CD4-positive, alpha-beta T cell (primary cell): ENCODE data around the gene ENG. TPM values are rescaled to one million over a fixed set of nuclear protein-coding genes. Genes with fewer than 3 reads are reported as not detected.

Experiments
- ATAC-seq: fragments of 200-7000 bp; cut with Tn5 transposase; one replicate; pipeline ENCODE4 v1.10.0; 2022; ENCODE audit warnings: mild to moderate bottlenecking; ENCODE audit not compliant: poor library complexity
- CTCF ChIA-PET: fragments of 350-600 bp; sonication (Branson Sonifier 250); formaldehyde crosslinking; loops from one replicate; lab custom pipeline; 2021; ENCODE audit warnings: antibody characterized with exemption, inconsistent platforms; lab: Charles Lee
- POLR2A ChIA-PET: fragments of 350-600 bp; sonication (Branson Sonifier 250); formaldehyde crosslinking; loops from one replicate; lab custom pipeline; 2021; ENCODE audit warnings: antibody characterized with exemption, inconsistent platforms; lab: Charles Lee
- DNase-seq, 14 experiments: peaks; one replicate each; pipeline ENCODE4 v3.0.0-alpha.2; 2013 to 2020; ENCODE audit warnings: mixed read lengths in 2 of 14
- H3K27ac ChIP-seq, 2 donors: one replicate each; pipeline versions ENCODE4 v1.5.1 to v1.7.0; 2013; ENCODE audit warnings: low read length in 2 of 2, low read depth in 1 of 2, mild to moderate bottlenecking in 1 of 2
- H3K27me3 ChIP-seq, 2 experiments: 1 replicate in 1 of 2; 2 replicates in 1 of 2; pipeline versions ENCODE4 v1.6.1 to v1.7.0; 2013; ENCODE audit warnings: low read length in 2 of 2, control low read depth in 1 of 2, mild to moderate bottlenecking in 1 of 2, moderate library complexity in 1 of 2; ENCODE audit not compliant: insufficient read depth in 2 of 2, control insufficient read depth in 1 of 2
- H3K36me3 ChIP-seq: one replicate; pipeline ENCODE4 v1.6.1; 2013; ENCODE audit warnings: low read length, control low read depth; ENCODE audit not compliant: insufficient read depth
- H3K4me1 ChIP-seq: one replicate; pipeline ENCODE4 v1.6.1; 2013; ENCODE audit warnings: low read length, control low read depth; ENCODE audit not compliant: insufficient read depth
- H3K4me3 ChIP-seq: one replicate; pipeline ENCODE4 v1.5.1; 2013; ENCODE audit warnings: mild to moderate bottlenecking, low read length, moderate library complexity
- H3K9me3 ChIP-seq, 2 experiments: 1 replicate in 1 of 2; 2 replicates in 1 of 2; pipeline versions ENCODE4 v1.6.1 to v1.7.0; 2013; ENCODE audit warnings: low read length in 2 of 2, mild to moderate bottlenecking in 2 of 2, control low read depth in 1 of 2, moderate library complexity in 1 of 2; ENCODE audit not compliant: control insufficient read depth in 1 of 2, insufficient read depth in 1 of 2
- H3K27ac Mint-ChIP-seq: one replicate; pipeline ENCODE4 v1.8.0; 2020; ENCODE audit warnings: mixed read lengths
- H3K27me3 Mint-ChIP-seq: one replicate; pipeline ENCODE4 v1.8.0; 2021; ENCODE audit warnings: mixed read lengths
- H3K36me3 Mint-ChIP-seq: one replicate; pipeline ENCODE4 v1.8.0; 2021; ENCODE audit warnings: low read depth, mixed read lengths
- H3K4me1 Mint-ChIP-seq: one replicate; pipeline ENCODE4 v1.8.0; 2021; ENCODE audit warnings: low read depth, mixed read lengths
- H3K4me3 Mint-ChIP-seq: one replicate; pipeline ENCODE4 v1.8.0; 2020; ENCODE audit warnings: mild to moderate bottlenecking, mixed read lengths
- H3K9me3 Mint-ChIP-seq: one replicate; pipeline ENCODE4 v1.8.0; 2020; ENCODE audit warnings: mixed read lengths
- CTCF ChIP-seq: fragments of 200-600 bp; IDR thresholded peaks from one replicate; pipeline ENCODE4 v1.8.0; 2022; ENCODE audit warnings: antibody characterized with exemption, mild to moderate bottlenecking
- intact Hi-C, 2 experiments: fragments of 100-400 bp; cut with DNase I in 1 of 2; cut with micrococcal nuclease in 1 of 2; formaldehyde crosslinking; loops; one replicate each; pipeline versions ENCODE4 v1.15.1 to v1.9.0; 2023 to 2025; cut with DNase I, micrococcal nuclease
- total RNA-seq, 174 experiments: library from RNA in 2 of 174; stranded (reverse) in 2 of 174; gene quantifications; one replicate each; pipeline ENCODE4 v1.2.3 and lab custom pipeline; 2021 to 2026

ENG gene
- total RNA-seq, 2 experiments from 2014 or later, result 2.5 to 2.6 TPM

- H3K27me3 ChIP-seq, result no peaks in the 10 kb centered on the region
- H3K9me3 ChIP-seq, result no peaks in the 10 kb centered on the region
- no peak overlapping the region for H3K27ac ChIP-seq
- TF ChIP-seq CTCF, result no peak
- POLR2A ChIA-PET, result interaction anchor here (1.0 to 1.3 kb wide), 2 partner anchors 9 to 20 kb away, joined by 3 to 6 read pairs; partner anchors contain the start of gene CDK9
- Mint-ChIP-seq H3K27ac (no peak overlapping the region), H3K4me1 (peaks cover 19% of the 10 kb centered on the region), H3K9me3 (no peaks in the 10 kb centered on the region), H3K4me3 (peak overlapping the region; percentile 35), H3K27me3 (no peaks in the 10 kb centered on the region), H3K36me3 (peaks cover 40% of the 10 kb centered on the region)
- peaks cover 28% of the 10 kb centered on the region for H3K4me1 ChIP-seq
- DNase-seq (peak in 6 of 14 experiments; percentile 23 to 59 (median 44)), ATAC-seq (no peak)
- no peak overlapping the region for H3K4me3 ChIP-seq
- CTCF ChIA-PET, result no interaction called here
- intact Hi-C loops, result loop anchor here in 1 of 2 experiments (5.0 kb wide), 1 partner anchor 47 kb away; the partner anchor contains the start of gene ENG
- H3K36me3 ChIP-seq, result peaks cover 46% of the 10 kb centered on the region
These were observed 48.8 kb downstream of the ENG start for GRCh38 chr9:127805620-127806019.

GRCh38 chr9:127803507-127804352, 50.7 kb downstream of the ENG start:
- peak overlapping the region; percentile 91 for H3K4me3 Mint-ChIP-seq
- peaks cover 28% of the 10 kb centered on the region for H3K4me1 ChIP-seq
- peaks cover 31% of the 10 kb centered on the region for H3K36me3 ChIP-seq
- no peaks in the 10 kb centered on the region for H3K9me3 Mint-ChIP-seq
- peaks cover 19% of the 10 kb centered on the region for H3K4me1 Mint-ChIP-seq
- peaks cover 25% of the 10 kb centered on the region for H3K36me3 Mint-ChIP-seq
- peak overlapping the region; percentile 80 for H3K27ac Mint-ChIP-seq
- ChIA-PET CTCF (interaction anchor here (1.2 to 1.3 kb wide), 2 partner anchors 66 to 69 kb away, joined by 3 read pairs; partner anchors contain the start of gene TOR2A), POLR2A (interaction anchor here (0.6 to 1.5 kb wide), 4 partner anchors 18 to 118 kb away, joined by 3 to 8 read pairs (median 3); partner anchors contain the start of gene CDK9)
- peak overlapping the region; percentile 79 for H3K4me3 ChIP-seq
- ATAC-seq, result no peak
- H3K9me3 ChIP-seq, result no peaks in the 10 kb centered on the region
- H3K27me3 Mint-ChIP-seq, result no peaks in the 10 kb centered on the region
- no peaks in the 10 kb centered on the region for H3K27me3 ChIP-seq
- TF ChIP-seq CTCF, result no peak
- intact Hi-C loops, result loop anchor here (2.0 to 5.0 kb wide), 4 partner anchors 17 to 389 kb away; partner anchors contain the start of genes CDK9 (in 1 of the 2) and CIZ1 (in 1 of the 2)
- peak overlapping the region; percentile 63 to 79 for H3K27ac ChIP-seq
- DNase-seq, result peak in 3 of 14 experiments; percentile 22 to 61 (median 45)

GRCh38 chr9:127802576-127803443, 51.6 kb downstream of the ENG start, which contains the start of gene FPGS:
Gene FPGS, plus strand, starts transcription at chr9:127802882. Its CDS starts 43 bp downstream, at chr9:127802925.
- Histone ChIP-seq H3K36me3 (peaks cover 22% of the 10 kb centered on the region), H3K27me3 (no peaks in the 10 kb centered on the region), H3K4me3 (peak within 1 kb of the TSS; percentile 79), H3K9me3 (no peaks in the 10 kb centered on the region), H3K4me1 (peaks cover 29% of the 10 kb centered on the region), H3K27ac (peak within 1 kb of the TSS; percentile 79)
- peak within 1 kb of the TSS; percentile 80 for H3K27ac Mint-ChIP-seq
- peak within 1 kb of the TSS; percentile 91 for H3K4me3 Mint-ChIP-seq
- DNase-seq (peak; percentile 63 to 94 (median 79)), ATAC-seq (peak; percentile 90)
- peaks cover 20% of the 10 kb centered on the region for H3K4me1 Mint-ChIP-seq
- no peak for TF ChIP-seq CTCF
- ChIA-PET CTCF (interaction anchor here (1.0 to 1.3 kb wide), 4 partner anchors 67 to 108 kb away, joined by 3 to 5 read pairs (median 3); partner anchors contain the start of gene TOR2A), POLR2A (interaction anchor here (0.6 to 2.4 kb wide), 11 partner anchors 10 to 352 kb away, joined by 3 to 9 read pairs (median 3); partner anchors contain the start of genes CDK9 and NAIF1)
- H3K9me3 Mint-ChIP-seq, result no peaks in the 10 kb centered on the region
- intact Hi-C loops, result loop anchor here (1.0 to 5.0 kb wide), 5 partner anchors 16 to 389 kb away; partner anchors contain the start of genes CDK9 (in 2 of the 2) and CIZ1 (in 1 of the 2)
- peaks cover 19% of the 10 kb centered on the region for H3K36me3 Mint-ChIP-seq
- H3K27me3 Mint-ChIP-seq, result no peaks in the 10 kb centered on the region
